ENCODE results near the gene LRCH4.

The LRCH4 gene

DNA sequence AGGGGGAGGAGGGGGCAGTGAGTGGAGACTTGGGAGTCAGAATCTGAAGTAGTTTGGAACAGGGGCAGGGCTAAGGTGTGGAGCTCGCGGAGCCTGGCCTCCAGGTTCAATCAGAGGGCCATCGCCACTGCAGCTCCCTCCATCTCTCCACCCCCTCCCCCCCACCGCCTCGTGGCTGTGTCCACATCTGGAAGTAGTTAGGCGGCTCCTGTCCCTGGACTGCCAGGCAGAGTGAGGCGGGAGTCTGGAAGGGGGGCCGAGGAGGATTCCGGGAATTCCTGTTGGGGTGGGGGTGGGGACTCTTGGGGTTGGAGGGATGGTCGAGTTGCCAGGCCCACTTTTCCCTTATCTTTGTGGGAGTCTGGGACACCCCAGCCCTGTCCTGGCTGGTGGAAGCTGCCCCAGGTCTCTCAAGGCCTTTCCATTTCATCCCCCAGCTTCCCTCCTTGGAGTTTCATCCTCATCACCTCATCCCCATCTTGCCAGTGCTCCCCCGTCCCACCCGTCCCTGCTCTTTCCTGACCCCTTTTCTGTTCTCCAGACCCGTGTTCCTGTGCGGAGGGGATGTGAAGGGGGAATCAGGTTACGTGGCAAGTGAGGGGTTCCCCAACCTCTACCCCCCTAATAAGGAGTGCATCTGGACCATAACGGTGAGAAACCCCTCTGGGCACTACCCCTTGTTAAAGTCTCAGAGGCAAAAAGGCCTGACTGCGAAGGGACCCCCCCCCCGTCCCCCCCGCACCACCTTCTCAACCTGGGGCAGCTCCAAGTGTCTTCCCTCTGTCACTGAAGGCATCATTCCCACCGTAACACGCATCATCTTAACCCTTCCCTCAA is 17.2 kb upstream of the LRCH4 start:
- Histone ChIP-seq H3K27me3 (peaks cover 0 to 24% (median 19%) of the 10 kb centered on the region in 11 experiments; a peak in 17 of 22 replicates), H3K9me3 (replicated peaks in 1 of 11) (no peaks in the 10 kb centered on the region), H3K36me3 (no peaks in the 10 kb centered on the region), H3K27ac (peak overlapping the region in 7 of 11 experiments; percentile 39 to 69 (median 56); a peak in 7 of 22 replicates), H3K4me3 (peak overlapping the region in 9 of 10 experiments; percentile 58 to 73 (median 69); a peak in 15 of 20 replicates), H3K9ac (peak overlapping the region in 8 of 11 experiments; percentile 45 to 72 (median 65); a peak in 15 of 22 replicates), H3K4me1 (peaks cover 30 to 74% (median 66%) of the 10 kb centered on the region in 10 experiments; a peak in 19 of 20 replicates), H4K20me1 (no peaks in the 10 kb centered on the region), H3K4me2 (peak overlapping the region; percentile 85 to 99 (median 96))
- TF ChIP-seq Cebpa-rat (IDR thresholded peaks at IDR 0.05), result no peak

DNA sequence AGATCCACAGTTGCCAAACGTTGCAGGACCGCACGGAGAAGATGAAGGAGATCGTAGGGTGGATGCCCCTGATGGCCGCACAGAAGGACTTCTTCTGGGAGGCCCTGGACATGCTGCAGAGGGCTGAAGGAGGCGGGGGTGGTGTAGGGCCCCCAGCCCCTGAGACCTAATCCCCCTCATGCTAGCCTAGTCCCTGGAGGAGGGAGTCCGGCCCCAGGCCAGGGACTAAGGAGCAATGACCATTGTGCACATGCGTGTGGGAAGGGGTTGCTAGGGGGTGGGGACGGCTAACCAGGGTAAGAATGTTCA is 14.8 kb upstream of the LRCH4 start:
- H3K4me3 ChIP-seq, result no peak overlapping the region
- no peak for TF ChIP-seq Cebpa-rat (IDR thresholded peaks at IDR 0.05)
- H3K27me3 ChIP-seq, result peaks cover 0 to 14% (median 10%) of the 10 kb centered on the region in 11 experiments; a peak in 17 of 22 replicates
- peak overlapping the region in 10 of 11 experiments; percentile 22 to 83 (median 74); a peak in 18 of 22 replicates for H3K4me2 ChIP-seq
- no peaks in the 10 kb centered on the region for H3K9me3 ChIP-seq (replicated peaks in 1 of 11)
- H4K20me1 ChIP-seq, result no peaks in the 10 kb centered on the region
- H3K4me1 ChIP-seq, result peaks cover 23 to 66% (median 59%) of the 10 kb centered on the region in 10 experiments; a peak in 19 of 20 replicates
- H3K36me3 ChIP-seq, result no peaks in the 10 kb centered on the region
- H3K27ac ChIP-seq, result peak overlapping the region in 2 of 11 experiments; percentile 50 to 59; a peak in 2 of 22 replicates
- peak overlapping the region in 5 of 11 experiments; percentile 25 to 67 (median 55); a peak in 6 of 22 replicates for H3K9ac ChIP-seq

DNA sequence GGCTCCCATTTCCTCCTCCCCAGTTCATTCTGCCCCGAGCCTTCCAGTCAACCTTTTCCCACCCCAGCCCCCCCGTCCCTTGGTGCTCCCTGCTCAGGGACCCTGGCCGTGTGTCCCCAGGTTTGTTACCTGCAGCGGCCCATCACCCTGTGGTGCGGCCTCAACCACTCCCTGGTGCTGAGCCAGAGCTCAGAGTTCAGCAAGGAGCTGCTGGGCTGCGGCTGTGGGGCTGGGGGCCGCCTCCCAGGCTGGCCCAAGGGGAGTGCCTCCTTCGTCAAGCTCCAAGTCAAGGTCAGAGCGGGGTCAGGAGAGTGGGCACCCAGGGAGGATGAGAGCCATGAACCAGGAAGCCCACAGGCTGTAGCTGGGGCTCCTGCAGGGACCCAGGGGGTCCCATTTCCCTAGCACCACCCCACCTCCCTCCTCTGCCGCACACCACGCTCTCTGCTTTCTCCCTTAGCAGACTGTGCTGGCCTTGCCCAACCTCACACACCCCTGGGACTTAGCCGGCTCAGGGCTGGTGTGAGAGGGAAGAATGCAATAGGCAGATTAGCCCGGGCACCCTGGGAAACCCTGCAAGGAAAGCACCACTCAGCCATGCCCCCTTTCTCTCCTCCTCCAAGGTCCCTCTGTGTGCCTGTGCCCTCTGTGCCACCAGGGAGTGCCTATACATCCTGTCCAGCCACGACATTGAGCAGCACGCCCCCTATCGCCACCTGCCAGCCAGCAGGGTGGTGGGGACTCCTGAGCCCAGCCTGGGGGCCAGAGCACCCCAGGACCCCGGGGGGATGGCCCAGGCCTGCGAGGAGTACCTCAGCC is 14.2 kb upstream of the LRCH4 start:
- TF ChIP-seq Cebpa-rat (IDR thresholded peaks at IDR 0.05), result no peak
- peaks cover 0 to 8% (median 4%) of the 10 kb centered on the region in 11 experiments; a peak in 16 of 22 replicates for H3K27me3 ChIP-seq
- no peaks in the 10 kb centered on the region for H3K9me3 ChIP-seq (replicated peaks in 1 of 11)
- no peaks in the 10 kb centered on the region for H4K20me1 ChIP-seq
- H3K27ac ChIP-seq, result peak overlapping the region in 7 of 11 experiments; percentile 26 to 61 (median 46); a peak in 9 of 22 replicates
- no peaks in the 10 kb centered on the region for H3K36me3 ChIP-seq
- no peak overlapping the region for H3K4me3 ChIP-seq
- H3K9ac ChIP-seq, result peak overlapping the region in 8 of 11 experiments; percentile 21 to 67 (median 54); a peak in 12 of 22 replicates
- peak overlapping the region in 10 of 11 experiments; percentile 22 to 83 (median 74); a peak in 19 of 22 replicates for H3K4me2 ChIP-seq
- H3K4me1 ChIP-seq, result peaks cover 17 to 60% (median 53%) of the 10 kb centered on the region in 10 experiments; a peak in 19 of 20 replicates

DNA sequence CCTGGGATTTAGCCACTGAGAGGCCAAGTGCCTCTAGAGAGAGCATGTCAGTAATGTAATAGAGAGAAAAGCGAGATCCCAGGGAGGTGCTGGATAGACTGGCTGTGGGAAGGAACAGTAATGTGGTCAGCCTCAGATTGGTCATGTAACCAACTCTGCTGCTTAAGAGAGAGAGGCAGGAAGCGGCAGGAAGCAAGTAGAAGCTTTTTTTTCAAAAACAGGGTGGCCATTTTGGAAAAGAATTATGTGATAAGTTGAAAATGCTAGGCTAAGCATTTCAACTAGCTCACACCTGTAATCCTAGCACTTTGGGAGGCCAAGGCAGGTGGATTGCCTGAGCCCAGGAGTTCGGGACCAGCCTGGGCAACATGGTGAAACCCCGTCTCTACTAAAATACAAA is 12.5 kb upstream of the LRCH4 start:
- peak overlapping the region in 3 of 11 experiments; percentile 2 to 7 (median 6); a peak in 2 of 22 replicates for H3K4me2 ChIP-seq
- H3K27ac ChIP-seq, result peak overlapping the region in 1 of 11 experiments; percentile 37; a peak in 1 of 22 replicates
- H3K4me3 ChIP-seq, result no peak overlapping the region
- H3K4me1 ChIP-seq, result peaks cover 11 to 51% (median 43%) of the 10 kb centered on the region in 10 experiments; a peak in 19 of 20 replicates
- no peaks in the 10 kb centered on the region for H3K27me3 ChIP-seq
- H3K9me3 ChIP-seq (replicated peaks in 1 of 11), result no peaks in the 10 kb centered on the region
- no peak overlapping the region for H3K9ac ChIP-seq
- no peaks in the 10 kb centered on the region for H4K20me1 ChIP-seq
- TF ChIP-seq Cebpa-rat (IDR thresholded peaks at IDR 0.05), result no peak
- H3K36me3 ChIP-seq, result no peaks in the 10 kb centered on the region

DNA sequence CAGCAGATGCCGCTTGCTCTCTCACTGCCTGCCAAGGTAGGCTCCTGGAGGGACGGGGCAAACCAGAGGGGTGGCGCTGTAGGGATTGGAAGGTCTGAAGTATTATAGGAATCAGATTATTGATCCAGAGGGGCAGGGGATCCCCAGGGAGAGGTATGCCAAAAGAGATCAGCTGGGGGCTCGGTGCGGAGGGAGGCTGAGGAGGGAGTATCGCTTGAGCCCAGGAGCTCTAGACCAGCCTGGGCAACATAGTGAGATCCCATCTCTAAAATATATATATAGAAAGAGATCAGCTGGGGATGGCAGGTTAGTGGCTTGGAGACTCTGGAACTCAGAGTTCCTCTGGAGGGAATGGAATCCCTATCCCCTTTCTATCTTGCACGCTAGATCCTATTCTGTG is 9.3 kb upstream of the LRCH4 start:
- H3K4me1 ChIP-seq, result peaks cover 10 to 29% (median 21%) of the 10 kb centered on the region in 10 experiments; a peak in 19 of 20 replicates
- H3K9ac ChIP-seq, result no peak overlapping the region
- H3K4me2 ChIP-seq, result no peak overlapping the region
- H3K36me3 ChIP-seq, result no peaks in the 10 kb centered on the region
- H3K27me3 ChIP-seq, result peaks cover 0 to 6% (median 4%) of the 10 kb centered on the region in 11 experiments; a peak in 7 of 22 replicates
- H3K27ac ChIP-seq, result no peak overlapping the region
- H3K9me3 ChIP-seq (replicated peaks in 1 of 11), result no peaks in the 10 kb centered on the region
- no peak for TF ChIP-seq Cebpa-rat (IDR thresholded peaks at IDR 0.05)
- H4K20me1 ChIP-seq, result no peaks in the 10 kb centered on the region
- H3K4me3 ChIP-seq, result no peak overlapping the region

DNA sequence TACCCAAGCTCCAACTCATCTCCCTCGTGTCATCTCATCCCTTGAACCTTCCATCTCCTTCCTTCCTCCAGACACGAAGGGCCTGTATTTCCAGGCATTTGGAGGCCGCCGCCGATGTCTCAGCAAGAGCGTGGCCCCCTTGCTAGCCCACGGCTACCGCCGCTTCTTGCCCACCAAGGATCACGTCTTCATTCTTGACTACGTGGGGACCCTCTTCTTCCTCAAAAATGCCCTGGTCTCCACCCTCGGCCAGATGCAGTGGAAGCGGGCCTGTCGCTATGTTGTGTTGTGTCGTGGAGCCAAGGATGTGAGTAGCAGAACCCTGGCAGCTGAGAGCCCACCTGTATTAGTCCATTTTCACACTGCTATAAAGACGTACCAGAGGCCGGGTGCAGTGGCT is 5.7 kb upstream of the LRCH4 start:
- no peak overlapping the region for H3K9ac ChIP-seq
- no peaks in the 10 kb centered on the region for H3K9me3 ChIP-seq (replicated peaks in 1 of 11)
- no peak overlapping the region for H3K27ac ChIP-seq
- peaks cover 20 to 34% (median 28%) of the 10 kb centered on the region in 10 experiments for H3K4me1 ChIP-seq
- H3K27me3 ChIP-seq, result peaks cover 0 to 14% (median 8%) of the 10 kb centered on the region in 11 experiments; a peak in 8 of 22 replicates
- no peak for TF ChIP-seq Cebpa-rat (IDR thresholded peaks at IDR 0.05)
- no peak overlapping the region for H3K4me2 ChIP-seq
- no peaks in the 10 kb centered on the region for H4K20me1 ChIP-seq
- no peaks in the 10 kb centered on the region for H3K36me3 ChIP-seq
- no peak overlapping the region for H3K4me3 ChIP-seq

DNA sequence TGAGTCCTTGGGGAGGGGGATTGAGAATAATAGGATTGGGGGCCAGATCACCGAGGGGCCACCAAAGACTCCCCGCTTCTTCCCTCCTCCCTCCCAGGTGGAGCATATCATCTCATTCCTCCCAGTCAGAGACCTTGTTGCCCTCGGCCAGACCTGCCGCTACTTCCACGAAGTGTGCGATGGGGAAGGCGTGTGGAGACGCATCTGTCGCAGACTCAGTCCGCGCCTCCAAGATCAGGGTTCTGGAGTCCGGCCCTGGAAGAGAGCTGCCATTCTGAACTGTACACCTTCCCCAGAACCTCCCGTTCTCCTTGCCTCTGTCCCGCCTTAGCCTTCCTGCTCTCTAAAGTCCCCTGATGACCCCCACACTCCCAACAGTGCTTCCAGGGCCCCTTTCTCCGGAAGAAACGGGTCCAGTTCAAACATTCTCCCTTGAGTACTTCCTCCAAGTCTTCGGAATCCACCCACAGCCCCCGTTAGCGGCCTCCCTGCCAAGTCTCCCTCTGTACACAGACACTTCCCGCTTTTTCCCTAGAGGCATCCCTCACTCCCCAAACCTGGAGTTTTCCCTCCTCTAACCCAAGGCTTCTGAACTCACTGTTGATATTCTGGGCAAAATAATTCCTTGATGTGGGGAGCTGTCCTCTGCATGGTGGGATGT is 4.3 kb upstream of the LRCH4 start:
- no peak for TF ChIP-seq Cebpa-rat (IDR thresholded peaks at IDR 0.05)
- Histone ChIP-seq H3K4me1 (peaks cover 22 to 34% (median 28%) of the 10 kb centered on the region in 10 experiments), H3K4me3 (no peak overlapping the region), H4K20me1 (peaks cover 0 to 7% (median 6%) of the 10 kb centered on the region in 11 experiments; a peak in 15 of 22 replicates), H3K36me3 (no peaks in the 10 kb centered on the region), H3K27me3 (peaks cover 0 to 14% (median 8%) of the 10 kb centered on the region in 11 experiments; a peak in 8 of 22 replicates), H3K4me2 (peak overlapping the region; percentile 34 to 75 (median 64)), H3K9me3 (replicated peaks in 1 of 11) (no peaks in the 10 kb centered on the region), H3K9ac (peak overlapping the region in 6 of 11 experiments; percentile 8 to 58 (median 30); a peak in 7 of 22 replicates), H3K27ac (no peak overlapping the region)

DNA sequence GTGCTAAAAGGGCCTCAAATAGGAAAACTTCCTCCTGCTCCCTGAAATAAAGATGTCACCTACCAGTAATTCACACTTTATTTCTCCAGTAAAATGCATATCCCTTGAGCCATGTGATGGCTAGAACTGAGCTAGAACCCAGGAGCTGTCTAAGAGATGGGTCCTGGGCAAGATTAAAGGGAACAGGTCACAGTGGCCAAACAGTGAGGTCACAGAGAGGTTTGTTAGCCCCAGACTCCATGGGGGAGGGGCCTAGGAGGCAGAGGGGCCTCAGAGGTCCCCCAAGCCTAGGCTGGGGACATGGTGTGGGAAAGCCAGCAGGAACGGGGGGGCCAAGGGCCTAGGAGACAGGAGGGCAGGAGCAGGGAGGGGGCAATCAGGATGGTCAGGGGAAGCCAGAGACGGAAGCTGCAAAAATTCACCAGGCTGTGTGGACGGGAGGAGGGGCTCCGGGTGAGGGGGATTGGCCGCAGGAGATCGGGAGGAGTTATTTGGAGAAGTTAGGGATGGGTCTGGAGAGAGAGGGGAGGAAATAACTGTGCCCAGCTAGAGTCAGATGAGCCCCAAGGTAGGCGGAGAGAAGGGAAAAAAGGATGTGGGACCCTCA is 3.5 kb upstream of the LRCH4 start:
- Histone ChIP-seq H4K20me1 (peaks cover 0 to 15% (median 13%) of the 10 kb centered on the region in 11 experiments; a peak in 15 of 22 replicates), H3K36me3 (no peaks in the 10 kb centered on the region), H3K27ac (no peak overlapping the region), H3K4me2 (peak overlapping the region in 10 of 11 experiments; percentile 34 to 75 (median 60); a peak in 14 of 22 replicates), H3K4me1 (peaks cover 27 to 36% (median 30%) of the 10 kb centered on the region in 10 experiments), H3K9me3 (replicated peaks in 1 of 11) (no peaks in the 10 kb centered on the region), H3K27me3 (peaks cover 0 to 14% (median 8%) of the 10 kb centered on the region in 11 experiments; a peak in 8 of 22 replicates), H3K9ac (peak overlapping the region in 2 of 11 experiments; percentile 8 to 42; a peak in 1 of 22 replicates), H3K4me3 (no peak overlapping the region)
- TF ChIP-seq Cebpa-rat (IDR thresholded peaks at IDR 0.05), result no peak
